GM21825 (cell line): Measurements from ENCODE around the gene PSMC4.
A peak's percentile ranks its signal among the peaks of the same experiment; 100 is the strongest.
"Not testable (repeated sequence)": the region's sequence is repeated elsewhere in the genome, so short reads cannot be mapped to it uniquely, and the experiment has no call there.

Experiments used
- ATAC-seq: cut with Tn5 transposase; IDR thresholded peaks from one replicate; pipeline ENCODE4 v1.9.1; 2021; ENCODE audit warnings: mild to moderate bottlenecking, moderate library complexity; ENCODE audit not compliant: unreplicated experiment

PSMC4 gene

GRCh38 chr19:39943586-39943985 is 27.4 kb upstream of the PSMC4 start:
- no peak for ATAC-seq

GRCh38 chr19:39946532-39946931 is 24.4 kb upstream of the PSMC4 start:
- no peak for ATAC-seq

GRCh38 chr19:39949026-39949747 is 21.8 kb upstream of the PSMC4 start:
- ATAC-seq: no peak

GRCh38 chr19:39951065-39951650 is 19.8 kb upstream of the PSMC4 start:
- no peak for ATAC-seq

- ATAC-seq: no peak
These were observed 19.3 kb upstream of the PSMC4 start for GRCh38 chr19:39951686-39952085.

- ATAC-seq: no peak
These were observed 17.1 kb upstream of the PSMC4 start for GRCh38 chr19:39953915-39954314.

GRCh38 chr19:39957886-39958285 is 13.1 kb upstream of the PSMC4 start:
- ATAC-seq: not testable (repeated sequence)

- ATAC-seq: not testable (repeated sequence)
These were observed 12.0 kb upstream of the PSMC4 start for GRCh38 chr19:39958942-39959341.

GRCh38 chr19:39959407-39959806 is 11.6 kb upstream of the PSMC4 start:
- not testable (repeated sequence) for ATAC-seq

GRCh38 chr19:39963898-39964297 is 7.1 kb upstream of the PSMC4 start:
- no peak for ATAC-seq

GRCh38 chr19:39966617-39967016 is 4.3 kb upstream of the PSMC4 start:
- ATAC-seq: no peak

GRCh38 chr19:39967561-39967960 is 3.4 kb upstream of the PSMC4 start:
- ATAC-seq: no peak

GRCh38 chr19:39968789-39969188 is 2.2 kb upstream of the PSMC4 start:
- ATAC-seq: no peak

- ATAC-seq: no peak
These were observed 1.7 kb upstream of the PSMC4 start for GRCh38 chr19:39969266-39969665.

- ATAC-seq: peak; percentile 4
These were observed 1.1 kb upstream of the PSMC4 start for GRCh38 chr19:39969681-39970424.

GRCh38 chr19:39970425-39970674 is 615 bp upstream of the PSMC4 start:
- ATAC-seq: peak; percentile 17

- ATAC-seq: no peak
These were observed 543 bp downstream of the PSMC4 start for GRCh38 chr19:39971380-39972035.

- ATAC-seq: no peak
These were observed 3.6 kb downstream of the PSMC4 start for GRCh38 chr19:39974377-39975155.

GRCh38 chr19:39982883-39983282 is 11.9 kb downstream of the PSMC4 start:
- ATAC-seq: no peak

GRCh38 chr19:39983695-39984300 is 12.8 kb downstream of the PSMC4 start:
- ATAC-seq: no peak

- no peak for ATAC-seq
These were observed 15.7 kb downstream of the PSMC4 start for GRCh38 chr19:39986643-39987042.
